Vagina (tissue), 2 donors: ENCODE measurements around the gene SLC39A10.

Experiments
- POLR2A ChIP-seq, 2 donors: fragments of 450-650 bp; IDR thresholded peaks; one replicate each; pipeline ENCODE4 v1.6.1; 2017; ENCODE audit warnings: antibody characterized with exemption in 2 of 2, mild to moderate bottlenecking in 2 of 2, moderate library complexity in 2 of 2
- POLR2AphosphoS5 ChIP-seq, 2 donors: sonication (generic); formaldehyde crosslinking; IDR thresholded peaks; one replicate each; pipeline ENCODE4 v1.9.0; 2017; ENCODE audit warnings: antibody characterized with exemption in 2 of 2, mild to moderate bottlenecking in 2 of 2, low read depth in 1 of 2; ENCODE audit not compliant: insufficient read depth in 1 of 2
- TF ChIP-seq, protein P1 (sequence below), 3 experiments: fragments of 450-650 bp in 2 of 3; fragments of 200-600 bp in 1 of 3; sonication (generic) in 1 of 3; IDR thresholded peaks; one replicate each; pipeline ENCODE4 v1.5.1; 2017 to 2019; ENCODE audit warnings: antibody characterized with exemption in 3 of 3, mild to moderate bottlenecking in 2 of 3, moderate library complexity in 2 of 3

GRCh38 chr2:195759877-195760276, 102.9 kb downstream of the SLC39A10 start:
- TF ChIP-seq, protein P1, sequence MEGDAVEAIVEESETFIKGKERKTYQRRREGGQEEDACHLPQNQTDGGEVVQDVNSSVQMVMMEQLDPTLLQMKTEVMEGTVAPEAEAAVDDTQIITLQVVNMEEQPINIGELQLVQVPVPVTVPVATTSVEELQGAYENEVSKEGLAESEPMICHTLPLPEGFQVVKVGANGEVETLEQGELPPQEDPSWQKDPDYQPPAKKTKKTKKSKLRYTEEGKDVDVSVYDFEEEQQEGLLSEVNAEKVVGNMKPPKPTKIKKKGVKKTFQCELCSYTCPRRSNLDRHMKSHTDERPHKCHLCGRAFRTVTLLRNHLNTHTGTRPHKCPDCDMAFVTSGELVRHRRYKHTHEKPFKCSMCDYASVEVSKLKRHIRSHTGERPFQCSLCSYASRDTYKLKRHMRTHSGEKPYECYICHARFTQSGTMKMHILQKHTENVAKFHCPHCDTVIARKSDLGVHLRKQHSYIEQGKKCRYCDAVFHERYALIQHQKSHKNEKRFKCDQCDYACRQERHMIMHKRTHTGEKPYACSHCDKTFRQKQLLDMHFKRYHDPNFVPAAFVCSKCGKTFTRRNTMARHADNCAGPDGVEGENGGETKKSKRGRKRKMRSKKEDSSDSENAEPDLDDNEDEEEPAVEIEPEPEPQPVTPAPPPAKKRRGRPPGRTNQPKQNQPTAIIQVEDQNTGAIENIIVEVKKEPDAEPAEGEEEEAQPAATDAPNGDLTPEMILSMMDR (IDR thresholded peaks at IDR 0.05) = no peak
- TF ChIP-seq POLR2A (IDR thresholded peaks at IDR 0.05) (no peak), POLR2AphosphoS5 (IDR thresholded peaks at IDR 0.05; ENCODE audit: insufficient read depth in 1 of 2, low read depth in 1 of 2) (no peak)
